RPMI7951 (cell line): Measurements from ENCODE around the gene LRP6. TPM values are rescaled to one million over a fixed set of nuclear protein-coding genes. Genes with fewer than 3 reads are reported as not detected.
"Not testable (repeated sequence)": the region's sequence is repeated elsewhere in the genome, so short reads cannot be mapped to it uniquely, and the experiment has no call there.

ENCODE experiments used
- DNase-seq: peaks from one replicate; pipeline ENCODE4 v3.0.0-alpha.2; 2012; ENCODE audit warnings: low read depth
- total RNA-seq: library from RNA; depleted of rRNA; stranded (reverse); fragments of >200 nt; shearing (Covaris generic); gene quantifications from 2 replicates; pipeline ENCODE4 v1.2.3, GENCODE V29; 2014

The LRP6 gene
- total RNA-seq, 1 experiment from 2014 or later = 16.3 TPM

DNA sequence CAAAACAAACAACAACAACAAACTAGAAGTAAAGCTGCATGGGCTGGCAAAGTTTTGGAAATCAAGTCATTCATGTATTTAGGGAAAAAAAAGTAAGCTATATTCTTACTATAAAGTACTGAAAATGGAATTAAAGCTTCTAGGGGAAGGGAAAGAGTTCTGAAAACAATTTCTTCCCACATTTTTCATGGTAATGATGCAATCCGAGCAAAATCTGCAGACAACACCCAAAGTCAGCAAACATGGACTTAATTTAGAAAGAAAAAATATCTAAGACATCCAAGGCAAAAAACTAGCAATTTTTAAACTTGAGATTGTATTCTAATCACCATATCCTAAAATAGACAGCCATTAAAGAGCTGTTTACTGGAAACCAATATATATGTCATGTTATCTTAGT lies 86.3 kb downstream of the LRP6 start:
- no peak for DNase-seq

GRCh38 chr12:12180136-12180535 lies 86.7 kb downstream of the LRP6 start:
- DNase-seq = no peak

DNA sequence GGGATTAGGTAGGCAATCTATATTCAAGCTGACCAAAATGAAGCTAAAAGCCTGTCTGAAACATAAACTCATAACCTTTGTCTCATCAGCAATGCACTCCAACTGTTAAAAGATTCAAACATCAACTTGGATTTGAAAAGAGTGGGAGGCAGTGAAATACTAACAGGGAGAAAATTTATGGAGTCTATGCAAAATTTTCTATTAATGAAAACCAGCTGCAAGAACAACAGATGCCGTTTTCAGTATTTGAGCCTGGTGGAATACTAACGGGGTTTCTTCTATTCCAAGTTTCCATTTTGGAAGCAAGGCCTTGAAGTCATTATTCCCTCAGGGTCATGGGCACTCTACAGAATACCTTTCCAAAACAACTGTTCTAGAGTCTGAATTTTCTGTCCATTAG lies 88.3 kb downstream of the LRP6 start:
- DNase-seq = no peak

- no peak for DNase-seq
Observed at GRCh38 chr12:12176402-12176801, 90.4 kb downstream of the LRP6 start.

DNA sequence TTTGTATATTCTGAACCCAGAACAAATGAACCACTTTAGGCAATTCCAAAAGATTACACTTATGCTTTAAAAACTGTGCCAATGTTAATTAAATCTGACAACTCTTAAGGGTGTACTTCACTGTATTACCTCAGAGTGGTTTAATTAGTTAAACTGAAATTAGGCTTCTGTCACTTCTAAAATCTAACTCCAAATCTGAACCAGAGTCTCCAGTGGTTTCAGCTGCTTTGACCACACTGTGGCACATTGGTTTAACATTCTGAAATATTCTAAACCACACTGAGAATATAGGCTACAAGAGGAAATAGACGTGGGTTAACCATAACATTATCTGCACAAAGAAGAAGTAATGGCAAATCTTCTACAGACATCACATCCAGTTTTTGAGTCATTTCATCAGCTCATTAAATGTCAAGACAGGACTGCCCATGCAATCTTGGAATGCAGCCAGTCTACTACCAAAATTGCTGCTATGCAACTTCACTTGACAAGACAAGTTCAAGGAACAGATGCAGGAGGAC lies 94.8 kb downstream of the LRP6 start:
- DNase-seq = peak; percentile 59

DNA sequence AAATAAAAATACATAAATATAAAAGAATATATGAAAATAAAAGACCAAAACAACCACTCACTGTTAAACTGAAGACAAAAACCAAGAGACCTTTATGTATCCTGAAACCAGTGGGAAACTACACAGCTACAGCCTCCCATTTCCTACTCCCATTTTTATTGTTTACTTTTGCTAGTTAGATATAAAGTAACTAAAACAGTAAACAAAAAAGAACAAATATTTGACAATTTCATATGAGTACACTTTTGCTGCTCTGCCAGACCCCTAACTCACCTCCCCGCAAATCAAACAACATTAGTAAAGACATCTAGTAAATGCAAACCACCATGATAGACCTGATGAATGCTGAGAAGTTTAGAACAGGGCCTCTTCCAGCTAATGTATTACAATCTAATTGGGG lies 99.0 kb downstream of the LRP6 start:
- DNase-seq = no peak

- no peak for DNase-seq
Observed at GRCh38 chr12:12166751-12167150, 100.1 kb downstream of the LRP6 start.

DNA sequence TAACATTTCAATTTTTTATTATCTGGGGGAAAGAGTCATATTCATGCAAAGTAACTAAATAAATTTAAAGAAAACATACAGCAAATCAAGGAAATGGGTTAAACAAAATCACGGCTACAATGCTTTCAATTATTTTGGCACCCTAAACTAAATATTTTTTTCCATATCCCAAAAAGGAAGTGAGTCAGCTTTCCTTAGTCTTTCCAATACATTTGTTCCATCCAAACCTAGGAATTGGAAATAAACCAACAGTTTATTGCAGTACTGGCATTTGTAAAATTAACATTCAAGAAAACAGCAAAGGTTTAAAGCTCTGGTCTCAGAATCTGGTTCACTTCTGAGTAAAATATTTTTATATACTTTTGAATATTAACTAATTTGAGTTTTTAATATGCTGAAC lies 106.9 kb downstream of the LRP6 start:
- DNase-seq = peak; percentile 6

- no peak for DNase-seq
Observed at GRCh38 chr12:12158858-12159257, 108.0 kb downstream of the LRP6 start.

DNA sequence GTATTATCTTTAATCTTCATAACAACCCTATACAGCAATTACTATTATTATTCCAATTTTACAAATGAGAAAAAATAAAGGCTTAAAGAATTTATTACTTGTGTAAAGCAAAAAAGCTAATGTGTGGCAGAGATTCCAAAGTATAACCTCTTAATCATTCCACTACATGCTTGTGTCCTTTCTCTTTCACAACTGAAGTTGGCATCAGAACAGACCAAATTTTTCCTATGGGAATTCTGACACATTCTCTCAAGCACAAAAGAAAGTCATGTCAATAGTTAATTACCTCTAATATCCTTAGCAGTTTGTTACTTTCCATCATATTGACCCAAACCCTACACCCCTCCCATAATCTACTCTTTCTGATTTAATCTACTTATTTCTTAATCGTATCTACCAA lies 109.4 kb downstream of the LRP6 start:
- DNase-seq = no peak

GRCh38 chr12:12156828-12157227 lies 110.0 kb downstream of the LRP6 start:
- DNase-seq = no peak

GRCh38 chr12:12156116-12156515 lies 110.7 kb downstream of the LRP6 start:
- no peak for DNase-seq

GRCh38 chr12:12153596-12153995 lies 113.2 kb downstream of the LRP6 start:
- DNase-seq = no peak

DNA sequence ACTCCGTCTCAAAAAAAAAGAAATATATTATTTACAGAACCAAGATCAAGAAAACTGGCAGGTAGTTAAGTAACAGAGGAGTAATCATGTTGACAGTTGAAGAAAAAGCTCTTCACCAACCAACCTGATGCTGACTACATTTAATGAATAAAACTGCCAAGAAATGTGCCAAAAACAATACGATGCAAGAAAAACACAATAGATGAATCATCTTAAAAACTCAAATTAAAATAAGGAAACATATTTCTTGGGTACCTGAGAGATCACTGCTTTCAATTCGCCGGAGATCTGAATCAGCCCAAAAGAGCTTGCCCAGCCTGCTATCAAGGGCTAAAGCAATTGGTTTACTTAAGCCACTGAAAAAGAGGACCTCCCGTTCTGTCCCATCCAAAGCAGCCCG lies 119.7 kb downstream of the LRP6 start:
- no peak for DNase-seq

GRCh38 chr12:12144531-12144930 lies 122.3 kb downstream of the LRP6 start:
- DNase-seq = not testable (repeated sequence)

DNA sequence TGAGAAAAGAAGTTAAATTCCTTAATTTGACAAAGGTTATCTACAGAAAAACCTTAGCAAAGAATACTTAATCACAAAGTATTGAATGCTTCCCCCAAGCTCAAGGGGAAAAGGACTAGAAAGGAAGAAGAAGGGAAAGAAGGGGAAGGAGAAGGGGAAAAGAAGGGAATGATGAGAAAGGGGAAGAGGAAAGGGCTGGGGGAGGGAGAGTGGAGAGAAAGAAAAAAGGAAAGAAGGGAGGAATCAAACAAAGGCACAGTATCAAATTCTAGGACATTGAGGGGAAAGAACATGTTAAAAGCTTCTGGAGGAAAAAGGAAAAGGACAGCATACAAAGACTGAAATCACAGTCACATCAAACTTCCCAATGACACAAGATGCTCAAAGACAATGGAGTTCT lies 125.8 kb downstream of the LRP6 start:
- no peak for DNase-seq

DNA sequence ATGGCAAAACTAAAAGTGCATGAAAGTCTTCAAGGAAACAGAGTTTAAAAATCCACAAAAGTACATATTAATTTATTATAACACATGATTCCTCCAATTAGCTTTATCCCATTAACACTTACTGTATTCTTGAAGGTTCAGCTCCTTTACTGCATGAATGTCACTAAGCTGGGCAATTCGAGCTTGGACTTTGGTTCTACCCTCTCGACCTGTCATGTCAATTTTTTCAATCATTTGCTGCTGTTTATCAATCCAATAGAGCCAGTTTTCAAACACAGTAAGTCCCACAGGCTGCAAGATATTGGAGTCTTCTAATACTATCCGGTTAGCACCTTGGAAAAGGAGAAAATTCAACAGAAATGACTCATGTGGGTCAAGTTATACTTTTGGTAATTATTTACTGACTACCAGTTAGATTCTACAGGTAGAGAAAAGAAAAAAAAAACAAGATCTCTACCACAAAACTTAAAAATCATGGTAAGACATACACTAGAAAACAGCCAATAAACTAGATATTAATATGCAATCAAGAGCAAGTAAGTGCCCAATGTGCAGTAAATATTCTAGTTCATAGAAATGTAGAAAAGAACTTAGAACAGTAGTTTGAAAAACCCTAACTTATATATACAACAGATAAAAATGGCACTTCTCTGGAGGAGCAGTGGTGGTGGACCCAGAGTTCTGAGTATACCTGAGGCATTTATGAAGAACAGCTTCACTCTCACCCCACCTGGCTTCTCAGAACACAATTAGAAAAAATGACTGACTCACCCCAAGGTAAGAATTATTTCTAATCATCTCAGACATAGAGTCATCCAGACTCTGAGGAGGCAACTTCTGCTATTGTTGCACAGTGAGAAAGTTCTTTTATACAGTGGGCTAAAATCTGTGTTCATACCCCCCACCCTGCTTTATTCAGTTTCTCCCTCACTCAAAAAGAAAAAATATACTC lies 128.4 kb downstream of the LRP6 start:
- no peak for DNase-seq

- DNase-seq = no peak
Observed at GRCh38 chr12:12133785-12134184, 133.1 kb downstream of the LRP6 start.

- no peak for DNase-seq
Observed at GRCh38 chr12:12133259-12133658, 133.6 kb downstream of the LRP6 start.

DNA sequence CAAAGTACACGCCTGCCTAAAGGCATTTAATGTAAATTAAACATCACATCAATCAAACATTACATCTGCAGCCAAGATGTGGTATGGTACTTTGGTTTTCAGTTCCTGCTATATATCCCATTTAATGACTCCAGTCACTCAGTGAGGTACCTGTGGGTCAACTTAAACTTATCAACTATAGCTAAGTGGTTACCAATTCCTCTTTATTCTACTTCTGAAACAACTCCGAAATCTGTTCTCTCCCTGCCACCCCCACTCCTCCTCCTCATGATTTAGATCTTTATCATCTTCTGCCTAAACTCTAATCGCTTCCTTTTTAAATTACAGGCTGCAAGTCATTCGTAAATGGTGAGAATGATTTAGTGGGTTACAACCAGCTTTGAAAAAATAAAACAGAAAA lies 138.2 kb downstream of the LRP6 start:
- no peak for DNase-seq

DNA sequence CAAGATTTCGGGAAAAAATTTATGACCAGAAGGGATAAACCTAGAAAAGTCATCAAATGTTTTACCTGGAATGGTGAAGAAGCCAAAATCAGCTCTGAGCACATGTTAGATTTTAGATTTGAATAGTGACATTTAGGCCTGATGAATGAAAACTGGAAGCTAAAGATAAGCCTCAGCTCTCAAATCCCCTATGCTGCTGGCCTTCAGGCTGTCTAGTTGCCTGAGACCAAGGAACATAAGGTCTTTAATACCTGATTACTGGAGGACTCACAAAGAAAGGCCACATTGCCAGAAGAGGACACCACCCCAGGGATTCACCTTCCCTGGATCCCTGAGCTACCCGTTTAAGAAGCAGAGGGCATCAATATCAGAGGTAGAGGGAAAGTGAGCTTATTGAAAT lies 139.5 kb downstream of the LRP6 start:
- DNase-seq = no peak

DNA sequence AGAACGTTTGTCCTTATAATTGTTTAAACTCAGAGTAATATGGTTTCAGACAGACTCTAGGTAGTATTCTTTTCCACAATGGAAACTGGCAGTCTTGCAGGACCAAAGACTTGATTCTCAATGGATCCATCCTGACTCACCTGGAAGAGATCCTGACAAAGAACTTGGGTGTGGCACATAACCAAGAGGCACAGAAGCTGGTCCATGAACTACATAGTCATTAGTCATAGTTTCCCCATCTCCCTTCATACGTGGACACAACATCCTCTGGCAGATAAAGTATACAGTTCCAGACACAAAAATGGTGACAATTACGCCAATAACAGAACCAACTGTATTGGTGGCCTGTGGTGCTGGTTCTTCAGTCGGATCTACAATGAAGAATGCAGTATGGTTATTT lies 140.3 kb downstream of the LRP6 start:
- no peak for DNase-seq

DNA sequence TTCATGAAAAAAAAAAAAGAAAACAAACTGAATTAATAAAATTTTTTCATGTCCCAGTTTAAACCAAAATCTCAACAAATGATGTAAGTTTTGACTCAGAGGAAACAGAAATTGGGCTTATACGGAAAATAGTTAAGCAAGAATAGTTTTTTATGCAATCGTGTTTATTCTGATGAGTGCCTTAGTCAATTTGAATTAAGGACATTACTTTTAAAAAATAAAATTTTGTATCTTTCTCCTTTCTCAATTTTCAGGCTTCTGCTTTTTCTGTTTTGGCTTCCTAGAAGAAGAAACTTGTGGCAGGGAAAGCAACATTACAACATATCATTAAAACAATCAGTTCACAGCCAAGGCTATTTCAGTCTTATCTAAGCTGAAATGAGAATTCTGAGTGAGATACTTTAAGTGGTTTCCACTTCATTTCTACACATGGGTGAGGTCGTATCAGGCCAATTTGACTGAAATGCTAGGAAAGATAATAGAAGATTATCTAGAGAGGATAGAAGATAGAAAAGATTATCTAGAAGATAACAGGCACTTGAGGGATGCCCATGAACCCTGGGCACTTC lies 143.7 kb downstream of the LRP6 start:
- DNase-seq = no peak
